ENCODE data around the gene TBC1D9B. TPM values are rescaled to one million over a fixed set of nuclear protein-coding genes. Genes with fewer than 3 reads are reported as not detected.

The TBC1D9B gene
- total RNA-seq, 2 experiments from 2014 or later = 92.4 to 94.6 TPM

DNA sequence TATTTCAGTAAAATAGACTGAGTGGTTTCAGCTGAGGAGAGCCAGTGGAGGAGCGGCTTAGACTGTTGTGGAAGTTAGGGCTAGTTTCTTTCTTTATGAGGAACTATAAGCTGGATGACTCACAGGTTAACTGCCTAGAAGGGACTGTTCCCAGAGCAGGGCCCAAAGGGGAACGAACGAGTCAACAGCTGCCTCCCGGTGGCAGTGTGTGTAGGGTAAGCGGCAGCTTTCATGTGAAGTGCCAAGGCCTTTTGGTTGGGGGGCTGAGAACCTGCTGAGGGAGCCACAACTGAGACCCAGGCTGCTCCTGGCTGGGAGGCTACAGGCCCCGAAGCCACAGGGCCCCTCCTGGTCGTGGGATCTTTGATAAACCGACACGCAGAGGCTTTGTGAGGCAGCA lies 80.0 kb downstream of the TBC1D9B start:
- H3K27ac Mint-ChIP-seq = peak overlapping the region; percentile 83
- DNase-seq (peak; percentile 81), ATAC-seq (peak; percentile 96)
- ChIA-PET CTCF (interaction anchor here (0.8 to 1.5 kb wide), 4 partner anchors 9 to 64 kb away, joined by 3 to 5 read pairs (median 4); no protein-coding TSS in a partner anchor), POLR2A (interaction anchor here (0.6 to 3.2 kb wide), 3 partner anchors 8 to 95 kb away, joined by 3 to 16 read pairs (median 3); partner anchors contain the start of gene SQSTM1)
- H3K27me3 Mint-ChIP-seq = no peaks in the 10 kb centered on the region
- TF ChIP-seq CTCF (IDR thresholded peaks at IDR 0.05) = no peak
- peaks cover 64% of the 10 kb centered on the region for H3K36me3 Mint-ChIP-seq (ENCODE audit: low read depth)
- no peaks in the 10 kb centered on the region for H3K9me3 Mint-ChIP-seq
- peaks cover 31% of the 10 kb centered on the region for H3K4me1 Mint-ChIP-seq (ENCODE audit: low read depth)
- intact Hi-C loops (cut with micrococcal nuclease) = no loop called here
- peak overlapping the region; percentile 38 for H3K4me3 Mint-ChIP-seq

GRCh38 chr5:179825655-179826182 lies 82.0 kb downstream of the TBC1D9B start:
- Mint-ChIP-seq H3K36me3 (ENCODE audit: low read depth) (peaks cover 64% of the 10 kb centered on the region), H3K4me3 (no peak overlapping the region), H3K27ac (peak overlapping the region; percentile 46), H3K27me3 (no peaks in the 10 kb centered on the region), H3K9me3 (no peaks in the 10 kb centered on the region), H3K4me1 (ENCODE audit: low read depth) (peaks cover 40% of the 10 kb centered on the region)
- no peak for TF ChIP-seq CTCF (IDR thresholded peaks at IDR 0.05)
- intact Hi-C loops (cut with micrococcal nuclease) = no loop called here
- DNase-seq (no peak), ATAC-seq (no peak)
- ChIA-PET CTCF (interaction anchor here (0.9 to 1.0 kb wide), 2 partner anchors 24 to 62 kb away, joined by 3 read pairs; no protein-coding TSS in a partner anchor), POLR2A (interaction anchor here (0.6 kb wide), 1 partner anchor 235 kb away, joined by 4 read pairs; no protein-coding TSS in a partner anchor)

- CTCF ChIA-PET = no interaction called here
- ATAC-seq = no peak
- intact Hi-C loops (cut with micrococcal nuclease) = no loop called here
- H3K36me3 Mint-ChIP-seq (ENCODE audit: low read depth) = peaks cover 56% of the 10 kb centered on the region
- no peak for TF ChIP-seq CTCF (IDR thresholded peaks at IDR 0.05)
- no peak overlapping the region for H3K4me3 Mint-ChIP-seq
- H3K27me3 Mint-ChIP-seq = no peaks in the 10 kb centered on the region
- POLR2A ChIA-PET = interaction anchor here (0.8 kb wide), 1 partner anchor 23 kb away, joined by 3 read pairs; no protein-coding TSS in a partner anchor
- DNase-seq = no peak
- H3K4me1 Mint-ChIP-seq (ENCODE audit: low read depth) = peaks cover 47% of the 10 kb centered on the region
- H3K9me3 Mint-ChIP-seq = no peaks in the 10 kb centered on the region
- H3K27ac Mint-ChIP-seq = peak overlapping the region; percentile 3
Observed at GRCh38 chr5:179824745-179825112, 83.0 kb downstream of the TBC1D9B start.

GRCh38 chr5:179823937-179824744 lies 83.6 kb downstream of the TBC1D9B start:
- POLR2A ChIA-PET = interaction anchor here (0.8 kb wide), 1 partner anchor 22 kb away, joined by 3 read pairs; no protein-coding TSS in a partner anchor
- intact Hi-C loops (cut with micrococcal nuclease) = no loop called here
- no peaks in the 10 kb centered on the region for H3K27me3 Mint-ChIP-seq
- no peak overlapping the region for H3K4me3 Mint-ChIP-seq
- DNase-seq = no peak
- CTCF ChIA-PET = no interaction called here
- TF ChIP-seq CTCF (IDR thresholded peaks at IDR 0.05) = no peak
- H3K36me3 Mint-ChIP-seq (ENCODE audit: low read depth) = peaks cover 51% of the 10 kb centered on the region
- no peaks in the 10 kb centered on the region for H3K9me3 Mint-ChIP-seq
- no peak for ATAC-seq
- peak overlapping the region; percentile 3 for H3K27ac Mint-ChIP-seq
- peaks cover 52% of the 10 kb centered on the region for H3K4me1 Mint-ChIP-seq (ENCODE audit: low read depth)
